ENCODE results near the gene MORC2.

DNA sequence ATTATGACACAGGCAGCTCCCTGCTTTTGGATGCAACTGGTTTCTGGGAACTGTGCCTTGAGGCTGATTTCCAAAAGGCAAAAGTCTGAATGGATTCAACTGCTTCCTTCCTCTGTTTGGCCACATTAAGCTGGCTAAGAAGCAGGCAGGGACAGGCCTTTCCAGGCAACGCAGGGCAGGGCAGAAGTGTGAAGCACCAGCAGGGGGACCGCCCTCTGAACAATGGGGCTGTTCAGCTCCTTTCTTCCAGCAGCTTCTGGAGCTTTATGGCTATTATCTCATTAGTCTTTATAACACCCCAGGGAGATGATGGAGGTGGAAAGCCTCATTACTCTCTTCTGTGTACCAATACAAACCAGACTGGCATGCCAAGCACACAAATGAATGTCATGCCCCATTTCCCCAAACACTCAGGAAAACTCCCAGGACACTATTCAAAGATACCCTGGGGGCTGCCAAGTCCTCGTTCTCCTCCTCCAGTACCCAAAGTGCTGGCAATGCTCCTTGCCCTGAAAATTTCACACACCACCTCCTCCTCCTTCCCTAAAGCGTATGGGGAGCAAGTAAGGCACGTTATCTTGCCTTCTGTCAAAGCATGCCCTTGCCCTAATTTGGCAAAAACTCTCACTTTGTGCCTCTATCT is 21.3 kb downstream of the MORC2 start:
- TF ChIP-seq EZH2 (optimal IDR thresholded peaks at IDR 0.05; ENCODE audit: low read depth, low read length) (no peak), EZH2phosphoT487 (IDR thresholded peaks at IDR 0.05; ENCODE audit: low read length) (no peak)

Data from MM.1S (cell line).